Measurements from ENCODE around the gene SAMD4A.

The SAMD4A gene

DNA sequence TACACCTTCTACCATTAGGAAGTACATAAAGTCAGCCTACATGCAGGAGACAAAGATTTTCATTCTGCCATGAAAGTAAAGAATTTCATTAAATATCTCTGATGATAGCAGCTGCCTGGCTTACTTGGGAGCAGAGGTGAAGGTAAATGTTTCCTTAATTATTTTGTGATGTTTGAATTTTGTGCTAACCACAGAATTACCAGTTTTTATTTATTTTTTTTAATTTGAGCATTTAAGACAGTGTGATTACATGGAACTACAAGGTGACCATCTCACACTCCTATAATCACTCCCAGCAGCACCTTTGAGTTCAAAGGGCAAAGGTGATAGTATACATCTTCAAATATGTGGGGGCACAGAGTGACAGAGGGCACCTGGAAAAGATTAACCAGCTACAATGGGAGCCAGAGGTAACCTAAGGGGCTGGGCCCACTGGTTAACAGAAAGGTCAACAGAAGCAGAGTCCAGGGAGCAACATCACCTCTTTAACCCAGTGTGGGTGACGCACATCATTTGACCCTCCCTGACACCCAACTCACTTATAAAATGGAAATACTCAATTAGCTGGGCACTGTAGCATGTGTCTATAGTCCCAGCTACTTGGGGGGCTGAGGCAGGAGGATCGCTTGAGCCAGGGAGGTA, 270.7 kb downstream of the SAMD4A start:
- no peaks in the 10 kb centered on the region for H3K79me1 ChIP-seq (ENCODE audit: low read length)
- H3K4ac ChIP-seq (ENCODE audit: low read depth, low read length), result no peak overlapping the region
- H3K18ac ChIP-seq (ENCODE audit: low read length), result no peak overlapping the region
- no peaks in the 10 kb centered on the region for H3K4me1 ChIP-seq (ENCODE audit: control insufficient read depth in 1 of 2, insufficient read depth in 2 of 2, low read length in 2 of 2)
- H4K91ac ChIP-seq (ENCODE audit: low read depth, low read length), result no peak overlapping the region
- no peak overlapping the region for H3K4me2 ChIP-seq (ENCODE audit: low read length)
- DNase-seq, result no peak
- H2BK5ac ChIP-seq (ENCODE audit: low read depth, low read length, poor library complexity), result no peak overlapping the region
- no peak overlapping the region for H4K8ac ChIP-seq (ENCODE audit: low read depth, low read length)
- no peaks in the 10 kb centered on the region for H3K27me3 ChIP-seq (ENCODE audit: insufficient read depth, low read length)
- H3K23ac ChIP-seq (ENCODE audit: low read length), result no peak overlapping the region
- H3K14ac ChIP-seq (ENCODE audit: low read length), result no peak overlapping the region
- H3K4me3 ChIP-seq (ENCODE audit: low read depth, low read length), result no peak overlapping the region
- H2AFZ ChIP-seq (ENCODE audit: insufficient read depth, low read length, poor library complexity), result no peak overlapping the region
- H3K79me2 ChIP-seq (ENCODE audit: control insufficient read depth, insufficient read depth, low read length, poor library complexity), result no peaks in the 10 kb centered on the region
- no peak overlapping the region for H3K9ac ChIP-seq (ENCODE audit: low read length)
- WGBS (ENCODE audit: extremely low coverage, insufficient coverage, insufficient read length), result no CpG with 5 or more reads among the region's 2 CpGs
- H3K36me3 ChIP-seq (ENCODE audit: control insufficient read depth in 1 of 2, insufficient read depth in 2 of 2, low read length in 2 of 2), result no peaks in the 10 kb centered on the region
- H2AK5ac ChIP-seq (ENCODE audit: low read length), result no peak overlapping the region
- H2BK12ac ChIP-seq (ENCODE audit: low read length), result no peak overlapping the region
- H4K12ac ChIP-seq (ENCODE audit: low read depth, low read length), result no peak overlapping the region
- no peak overlapping the region for H2BK120ac ChIP-seq (ENCODE audit: insufficient read depth, low read length, poor library complexity)
- H3K9me3 ChIP-seq (ENCODE audit: insufficient read depth, low read depth, low read length), result no peaks in the 10 kb centered on the region
- H3K27ac ChIP-seq (ENCODE audit: low read depth, low read length), result no peak overlapping the region

- Histone ChIP-seq H2BK5ac (ENCODE audit: low read depth, low read length, poor library complexity) (no peak overlapping the region), H3K79me2 (ENCODE audit: control insufficient read depth, insufficient read depth, low read length, poor library complexity) (no peaks in the 10 kb centered on the region), H4K8ac (ENCODE audit: low read depth, low read length) (no peak overlapping the region), H2BK120ac (ENCODE audit: insufficient read depth, low read length, poor library complexity) (no peak overlapping the region), H3K27ac (ENCODE audit: low read depth, low read length) (no peak overlapping the region), H3K23ac (ENCODE audit: low read length) (no peak overlapping the region), H3K9ac (ENCODE audit: low read length) (no peak overlapping the region), H3K9me3 (ENCODE audit: insufficient read depth, low read depth, low read length) (no peaks in the 10 kb centered on the region), H3K4me3 (ENCODE audit: low read depth, low read length) (no peak overlapping the region), H2BK12ac (ENCODE audit: low read length) (no peak overlapping the region), H3K4me1 (ENCODE audit: control insufficient read depth in 1 of 2, insufficient read depth in 2 of 2, low read length in 2 of 2) (no peaks in the 10 kb centered on the region), H2AK5ac (ENCODE audit: low read length) (no peak overlapping the region), H3K27me3 (ENCODE audit: insufficient read depth, low read length) (no peaks in the 10 kb centered on the region), H4K91ac (ENCODE audit: low read depth, low read length) (no peak overlapping the region), H3K14ac (ENCODE audit: low read length) (no peak overlapping the region), H4K12ac (ENCODE audit: low read depth, low read length) (no peak overlapping the region), H3K18ac (ENCODE audit: low read length) (no peak overlapping the region), H3K36me3 (ENCODE audit: control insufficient read depth in 1 of 2, insufficient read depth in 2 of 2, low read length in 2 of 2) (no peaks in the 10 kb centered on the region), H3K4ac (ENCODE audit: low read depth, low read length) (no peak overlapping the region), H3K79me1 (ENCODE audit: low read length) (no peaks in the 10 kb centered on the region), H2AFZ (ENCODE audit: insufficient read depth, low read length, poor library complexity) (no peak overlapping the region), H3K4me2 (ENCODE audit: low read length) (no peak overlapping the region)
- DNase-seq, result no peak
- no CpG with 5 or more reads among the region's 10 CpGs for WGBS (ENCODE audit: extremely low coverage, insufficient coverage, insufficient read length)
Measured at GRCh38 chr14:54838931-54839512, 272.1 kb downstream of the SAMD4A start.

- no peak overlapping the region for H3K4me2 ChIP-seq (ENCODE audit: low read length)
- no peak overlapping the region for H4K12ac ChIP-seq (ENCODE audit: low read depth, low read length)
- H4K8ac ChIP-seq (ENCODE audit: low read depth, low read length), result no peak overlapping the region
- no peaks in the 10 kb centered on the region for H3K36me3 ChIP-seq (ENCODE audit: control insufficient read depth in 1 of 2, insufficient read depth in 2 of 2, low read length in 2 of 2)
- H3K27ac ChIP-seq (ENCODE audit: low read depth, low read length), result no peak overlapping the region
- no CpG with 5 or more reads among the region's 3 CpGs for WGBS (ENCODE audit: extremely low coverage, insufficient coverage, insufficient read length)
- H3K4me3 ChIP-seq (ENCODE audit: low read depth, low read length), result no peak overlapping the region
- H3K4ac ChIP-seq (ENCODE audit: low read depth, low read length), result no peak overlapping the region
- no peak for DNase-seq
- H2AFZ ChIP-seq (ENCODE audit: insufficient read depth, low read length, poor library complexity), result no peak overlapping the region
- H3K9me3 ChIP-seq (ENCODE audit: insufficient read depth, low read depth, low read length), result no peaks in the 10 kb centered on the region
- no peak overlapping the region for H3K23ac ChIP-seq (ENCODE audit: low read length)
- H2BK120ac ChIP-seq (ENCODE audit: insufficient read depth, low read length, poor library complexity), result no peak overlapping the region
- H3K4me1 ChIP-seq (ENCODE audit: control insufficient read depth in 1 of 2, insufficient read depth in 2 of 2, low read length in 2 of 2), result no peaks in the 10 kb centered on the region
- no peaks in the 10 kb centered on the region for H3K27me3 ChIP-seq (ENCODE audit: insufficient read depth, low read length)
- no peak overlapping the region for H3K18ac ChIP-seq (ENCODE audit: low read length)
- no peak overlapping the region for H2BK12ac ChIP-seq (ENCODE audit: low read length)
- no peaks in the 10 kb centered on the region for H3K79me2 ChIP-seq (ENCODE audit: control insufficient read depth, insufficient read depth, low read length, poor library complexity)
- H2AK5ac ChIP-seq (ENCODE audit: low read length), result no peak overlapping the region
- H2BK5ac ChIP-seq (ENCODE audit: low read depth, low read length, poor library complexity), result no peak overlapping the region
- H3K9ac ChIP-seq (ENCODE audit: low read length), result no peak overlapping the region
- no peaks in the 10 kb centered on the region for H3K79me1 ChIP-seq (ENCODE audit: low read length)
- H3K14ac ChIP-seq (ENCODE audit: low read length), result no peak overlapping the region
- no peak overlapping the region for H4K91ac ChIP-seq (ENCODE audit: low read depth, low read length)
Measured at GRCh38 chr14:54839701-54840119, 272.8 kb downstream of the SAMD4A start.

DNA sequence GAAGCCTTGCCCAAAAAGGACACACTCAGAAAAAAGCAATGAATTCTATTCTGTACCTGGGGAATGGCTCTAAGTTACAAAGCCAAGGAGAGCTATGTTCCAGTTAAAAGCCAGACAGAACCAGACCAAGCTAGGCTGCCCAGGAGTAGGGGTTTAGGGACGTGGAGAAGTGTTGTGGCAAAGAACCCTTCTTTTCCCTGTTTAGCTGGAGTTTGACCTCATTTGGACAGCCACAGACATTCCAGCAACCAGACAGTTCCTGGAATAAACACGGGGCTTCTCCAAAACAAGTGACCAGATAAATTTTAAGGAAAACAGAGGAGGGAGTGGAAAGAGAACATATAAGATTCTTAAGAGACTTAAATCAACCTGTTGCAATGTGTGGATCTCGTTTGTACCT, 273.4 kb downstream of the SAMD4A start:
- H3K27me3 ChIP-seq (ENCODE audit: insufficient read depth, low read length), result no peaks in the 10 kb centered on the region
- no peak overlapping the region for H3K27ac ChIP-seq (ENCODE audit: low read depth, low read length)
- H3K9me3 ChIP-seq (ENCODE audit: insufficient read depth, low read depth, low read length), result no peaks in the 10 kb centered on the region
- no peak overlapping the region for H3K18ac ChIP-seq (ENCODE audit: low read length)
- no peak overlapping the region for H4K91ac ChIP-seq (ENCODE audit: low read depth, low read length)
- no peaks in the 10 kb centered on the region for H3K36me3 ChIP-seq (ENCODE audit: control insufficient read depth in 1 of 2, insufficient read depth in 2 of 2, low read length in 2 of 2)
- no peaks in the 10 kb centered on the region for H3K79me2 ChIP-seq (ENCODE audit: control insufficient read depth, insufficient read depth, low read length, poor library complexity)
- H3K4me2 ChIP-seq (ENCODE audit: low read length), result no peak overlapping the region
- no CpG with 5 or more reads among the region's 3 CpGs for WGBS (ENCODE audit: extremely low coverage, insufficient coverage, insufficient read length)
- no peak overlapping the region for H3K4ac ChIP-seq (ENCODE audit: low read depth, low read length)
- DNase-seq, result no peak
- H2AFZ ChIP-seq (ENCODE audit: insufficient read depth, low read length, poor library complexity), result no peak overlapping the region
- no peak overlapping the region for H3K9ac ChIP-seq (ENCODE audit: low read length)
- no peak overlapping the region for H4K12ac ChIP-seq (ENCODE audit: low read depth, low read length)
- H3K14ac ChIP-seq (ENCODE audit: low read length), result no peak overlapping the region
- no peak overlapping the region for H4K8ac ChIP-seq (ENCODE audit: low read depth, low read length)
- H3K4me3 ChIP-seq (ENCODE audit: low read depth, low read length), result no peak overlapping the region
- H2BK5ac ChIP-seq (ENCODE audit: low read depth, low read length, poor library complexity), result no peak overlapping the region
- no peaks in the 10 kb centered on the region for H3K4me1 ChIP-seq (ENCODE audit: control insufficient read depth in 1 of 2, insufficient read depth in 2 of 2, low read length in 2 of 2)
- H2AK5ac ChIP-seq (ENCODE audit: low read length), result no peak overlapping the region
- H3K23ac ChIP-seq (ENCODE audit: low read length), result no peak overlapping the region
- no peak overlapping the region for H2BK12ac ChIP-seq (ENCODE audit: low read length)
- H3K79me1 ChIP-seq (ENCODE audit: low read length), result no peaks in the 10 kb centered on the region
- H2BK120ac ChIP-seq (ENCODE audit: insufficient read depth, low read length, poor library complexity), result no peak overlapping the region
